HG03039 (cell line): ENCODE results near the gene LARP6.
"Not testable (repeated sequence)": the region's sequence is repeated elsewhere in the genome, so short reads cannot be mapped to it uniquely, and the experiment has no call there.

ENCODE experiments used
- ATAC-seq: cut with Tn5 transposase; IDR thresholded peaks from one replicate; pipeline ENCODE4 v1.9.1; 2021; ENCODE audit warnings: mild to moderate bottlenecking, moderate library complexity; ENCODE audit not compliant: unreplicated experiment

LARP6 gene

GRCh38 chr15:70859322-70859908 lies 5.5 kb upstream of the LARP6 start:
- no peak for ATAC-seq

- not testable (repeated sequence) for ATAC-seq
Measured at GRCh38 chr15:70858614-70859321, 4.8 kb upstream of the LARP6 start.

GRCh38 chr15:70857562-70858285 lies 3.8 kb upstream of the LARP6 start:
- no peak for ATAC-seq

- ATAC-seq: no peak
Measured at GRCh38 chr15:70856884-70857561, 3.1 kb upstream of the LARP6 start.

GRCh38 chr15:70856177-70856883 lies 2.4 kb upstream of the LARP6 start:
- ATAC-seq: no peak

- no peak for ATAC-seq
Measured at GRCh38 chr15:70855764-70856163, 1.8 kb upstream of the LARP6 start.

GRCh38 chr15:70854666-70854976 lies 664 bp upstream of the LARP6 start:
- no peak for ATAC-seq

- ATAC-seq: no peak
Measured at GRCh38 chr15:70853318-70853972, 512 bp downstream of the LARP6 start.

- no peak for ATAC-seq
Measured at GRCh38 chr15:70852501-70853317, 1.2 kb downstream of the LARP6 start.

GRCh38 chr15:70851889-70852288 lies 2.1 kb downstream of the LARP6 start:
- no peak for ATAC-seq

- no peak for ATAC-seq
Measured at GRCh38 chr15:70845602-70846360, 8.2 kb downstream of the LARP6 start.

GRCh38 chr15:70837476-70837875 lies 16.5 kb downstream of the LARP6 start:
- no peak for ATAC-seq

- ATAC-seq: no peak
Measured at GRCh38 chr15:70835841-70836240, 18.1 kb downstream of the LARP6 start.

- no peak for ATAC-seq
Measured at GRCh38 chr15:70835415-70835814, 18.5 kb downstream of the LARP6 start.

- no peak for ATAC-seq
Measured at GRCh38 chr15:70834999-70835398, 19.0 kb downstream of the LARP6 start.

GRCh38 chr15:70833861-70834765 lies 19.8 kb downstream of the LARP6 start:
- ATAC-seq: no peak

- ATAC-seq: no peak
Measured at GRCh38 chr15:70833422-70833821, 20.5 kb downstream of the LARP6 start.

GRCh38 chr15:70832176-70832575 lies 21.8 kb downstream of the LARP6 start:
- ATAC-seq: no peak
